ENCODE results near the gene SNTB2.

Gene SNTB2

DNA sequence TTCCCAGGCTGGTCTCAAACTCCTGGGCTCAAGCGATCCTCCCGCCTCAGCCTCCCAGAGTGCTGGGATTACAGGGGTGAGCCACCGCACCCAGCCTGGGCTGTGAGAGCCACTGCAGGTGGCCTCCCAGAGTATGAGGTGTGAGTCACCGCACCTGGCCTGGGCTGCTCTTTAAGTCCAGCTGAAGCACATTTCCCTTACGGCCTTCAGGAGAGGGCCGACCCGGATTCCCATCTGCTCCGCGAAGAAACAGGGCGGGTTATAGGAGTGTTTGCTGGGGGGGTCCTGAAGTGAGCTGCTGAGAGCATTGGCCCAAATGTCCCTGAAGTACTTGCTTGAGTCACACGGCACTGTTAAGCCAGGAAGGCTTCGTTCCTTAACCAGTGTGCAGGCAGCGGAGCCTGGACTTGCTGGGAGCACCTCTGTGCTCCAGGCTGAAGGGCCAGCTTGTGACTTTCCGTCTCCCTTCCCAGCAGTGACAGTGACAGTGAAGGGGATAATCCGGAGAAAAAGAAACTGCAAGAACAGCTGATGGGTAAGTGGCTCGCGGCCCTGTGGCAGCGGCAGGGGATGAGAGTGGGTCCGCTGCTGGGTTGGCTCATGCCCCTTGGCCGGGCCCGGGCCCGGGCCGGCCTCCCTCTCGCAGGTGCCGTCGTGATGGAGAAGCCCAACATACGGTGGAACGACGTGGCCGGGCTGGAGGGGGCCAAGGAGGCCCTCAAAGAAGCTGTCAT is 131.4 kb downstream of the SNTB2 start:
- DNase-seq (ENCODE audit: low read depth in 2 of 2), result no peak

GRCh38 chr16:69318911-69319289 is 131.9 kb downstream of the SNTB2 start:
- DNase-seq (ENCODE audit: low read depth in 2 of 2), result no peak

GRCh38 chr16:69319381-69319780 is 132.4 kb downstream of the SNTB2 start:
- DNase-seq (ENCODE audit: low read depth in 2 of 2), result no peak

GRCh38 chr16:69319826-69320739 is 133.1 kb downstream of the SNTB2 start:
- DNase-seq (ENCODE audit: low read depth in 2 of 2), result no peak

GRCh38 chr16:69320740-69321073 is 133.7 kb downstream of the SNTB2 start:
- no peak for DNase-seq (ENCODE audit: low read depth in 2 of 2)

GRCh38 chr16:69321080-69321479 is 134.1 kb downstream of the SNTB2 start:
- DNase-seq (ENCODE audit: low read depth in 2 of 2), result no peak

GRCh38 chr16:69322343-69322742 is 135.4 kb downstream of the SNTB2 start:
- DNase-seq (ENCODE audit: low read depth in 2 of 2), result no peak

- DNase-seq (ENCODE audit: low read depth in 2 of 2), result no peak
These were observed 136.5 kb downstream of the SNTB2 start for GRCh38 chr16:69323415-69323814.

- no peak for DNase-seq (ENCODE audit: low read depth in 2 of 2)
These were observed 137.1 kb downstream of the SNTB2 start for GRCh38 chr16:69324013-69324531.

GRCh38 chr16:69324585-69325253 is 137.8 kb downstream of the SNTB2 start:
- no peak for DNase-seq (ENCODE audit: low read depth in 2 of 2)

DNA sequence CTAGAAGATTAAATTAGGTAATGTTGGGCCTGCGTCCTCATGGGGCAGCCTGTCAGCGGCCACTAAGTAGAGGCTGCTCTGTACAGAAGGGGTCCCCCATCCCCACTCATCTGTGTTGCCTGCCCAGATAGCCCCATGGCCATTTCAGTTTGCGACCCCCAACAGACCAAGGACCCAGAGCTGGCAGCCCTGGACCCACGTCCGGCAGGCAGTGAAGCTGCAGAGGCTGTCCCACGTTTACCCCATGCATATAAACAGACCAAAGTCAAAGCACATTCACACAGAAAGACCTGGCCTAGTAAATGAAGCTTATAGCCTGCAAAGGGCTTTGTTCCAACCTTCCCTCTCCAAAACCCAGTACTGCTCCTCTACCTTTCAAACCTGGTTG is 138.8 kb downstream of the SNTB2 start:
- DNase-seq (ENCODE audit: low read depth in 2 of 2), result no peak

DNA sequence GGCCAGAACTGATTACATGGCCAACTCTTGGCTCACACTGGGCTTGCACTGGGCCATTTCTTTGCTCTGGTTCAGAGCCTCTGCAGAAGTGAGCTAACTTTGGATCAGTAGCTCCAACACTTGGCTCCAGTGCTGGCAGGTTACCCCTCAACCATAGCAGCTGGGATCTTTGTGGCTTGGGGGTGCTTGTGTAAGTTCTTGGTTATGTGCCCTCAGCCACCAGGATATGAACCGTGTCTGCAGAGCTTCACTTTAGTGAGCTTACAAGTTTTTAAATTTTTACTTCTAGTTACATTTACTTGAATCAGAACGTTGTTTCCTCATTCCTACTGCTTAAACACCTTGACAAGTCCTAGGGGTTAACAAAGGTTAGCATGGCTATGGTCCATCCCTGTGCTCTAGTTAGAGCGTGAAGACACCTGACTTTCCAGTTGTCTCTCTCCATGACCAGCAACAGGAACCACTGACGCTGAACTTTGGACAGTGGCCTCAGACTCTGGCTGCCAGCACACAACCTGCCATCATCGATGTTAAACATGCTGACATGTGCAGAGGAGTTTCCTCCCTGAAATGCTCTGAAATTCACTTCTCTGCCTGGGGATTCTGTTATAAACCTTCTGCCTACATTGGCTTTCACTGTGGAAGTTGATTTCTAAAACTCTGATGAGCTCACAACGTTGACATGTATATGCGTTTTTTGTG is 139.4 kb downstream of the SNTB2 start:
- DNase-seq (ENCODE audit: low read depth in 2 of 2), result no peak

DNA sequence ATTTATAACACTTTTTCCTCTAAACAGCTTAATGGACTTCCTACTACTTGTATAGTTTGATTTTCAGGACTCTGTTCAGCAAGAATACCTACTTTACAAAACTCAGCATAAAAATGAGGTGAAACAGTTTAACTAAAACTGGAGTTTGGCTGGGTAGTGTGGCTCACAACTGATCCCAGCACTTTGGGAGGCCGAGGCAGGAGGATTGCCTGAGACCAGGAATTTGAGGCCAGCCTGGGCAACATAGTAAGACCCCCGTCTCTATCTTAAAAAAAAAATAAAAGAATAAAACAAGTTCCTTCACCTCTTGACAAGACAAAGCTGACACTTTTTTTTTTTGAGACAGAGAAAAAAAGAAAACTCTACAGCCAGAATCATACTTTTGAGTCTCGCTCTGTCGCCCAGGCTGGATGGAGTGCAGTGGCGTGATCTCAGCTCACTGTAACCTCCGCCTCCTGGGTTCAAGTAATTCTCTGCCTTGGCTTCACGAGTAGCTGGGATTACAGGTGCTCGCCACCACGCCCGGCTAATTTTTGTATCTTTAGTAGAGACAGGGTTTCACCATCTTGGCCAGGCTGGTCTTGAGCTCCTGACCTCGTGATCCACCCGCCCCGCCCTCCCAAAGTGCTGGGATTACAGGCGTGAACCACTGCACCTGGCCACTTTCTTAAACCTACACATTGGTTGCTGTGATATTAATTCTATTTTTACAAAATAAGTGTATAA is 140.8 kb downstream of the SNTB2 start:
- no peak for DNase-seq (ENCODE audit: low read depth in 2 of 2)

GRCh38 chr16:69328854-69329316 is 141.9 kb downstream of the SNTB2 start:
- DNase-seq (ENCODE audit: low read depth in 2 of 2), result no peak

GRCh38 chr16:69329369-69330285 is 142.7 kb downstream of the SNTB2 start:
- DNase-seq (ENCODE audit: low read depth in 2 of 2), result no peak

GRCh38 chr16:69330286-69331109 is 143.5 kb downstream of the SNTB2 start, which contains the start of gene PDF:
TSS of gene PDF (minus strand) at chr16:69330588. CDS start at chr16:69330570, 18 bp downstream.
- DNase-seq (ENCODE audit: low read depth in 2 of 2), result peak; percentile 58 to 67

DNA sequence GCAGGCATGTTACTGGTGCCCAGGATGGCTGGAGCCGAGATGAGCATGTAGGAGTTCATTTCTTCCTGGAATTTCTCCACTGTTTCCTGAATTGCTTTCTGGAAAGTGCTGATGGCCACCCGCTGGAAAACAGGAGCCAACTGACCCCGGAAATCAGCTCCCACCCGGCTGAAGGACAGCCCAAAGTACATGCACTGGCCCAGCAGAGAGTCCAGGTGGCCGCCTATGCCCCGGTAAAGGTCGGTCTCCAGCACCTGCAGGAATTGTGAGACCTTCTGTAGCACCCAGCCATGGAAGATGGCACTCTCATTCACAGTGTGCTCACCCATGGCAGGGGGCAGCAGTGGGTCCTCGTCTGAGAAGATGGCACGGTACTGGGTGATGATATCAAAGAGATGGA is 147.7 kb downstream of the SNTB2 start:
- no peak for DNase-seq (ENCODE audit: low read depth in 2 of 2)

GRCh38 chr16:69338557-69339288 is 151.8 kb downstream of the SNTB2 start:
- DNase-seq (ENCODE audit: low read depth in 2 of 2), result no peak
